NCI-H1105 treated with DMSO at 0.1 percent for 48 hours (cell line): ENCODE data around the gene TMEM131.
A peak's percentile ranks its signal among the peaks of the same experiment; 100 is the strongest.
"Not testable (repeated sequence)": the region's sequence is repeated elsewhere in the genome, so short reads cannot be mapped to it uniquely, and the experiment has no call there.

Experiments used
- DNase-seq: peaks from one replicate; lab custom pipeline; 2025; lab: John Stamatoyannopoulos, UW

The TMEM131 gene

GRCh38 chr2:97995734-97996624 is at the start of gene TMEM131:
TMEM131 (minus strand) TSS chr2:97995948; CDS start chr2:97995662, 286 bp downstream.
- peak; percentile 86 for DNase-seq

- not testable (repeated sequence) for DNase-seq
These were observed 49.0 kb upstream of the TMEM131 start for GRCh38 chr2:98044730-98045129.

DNA sequence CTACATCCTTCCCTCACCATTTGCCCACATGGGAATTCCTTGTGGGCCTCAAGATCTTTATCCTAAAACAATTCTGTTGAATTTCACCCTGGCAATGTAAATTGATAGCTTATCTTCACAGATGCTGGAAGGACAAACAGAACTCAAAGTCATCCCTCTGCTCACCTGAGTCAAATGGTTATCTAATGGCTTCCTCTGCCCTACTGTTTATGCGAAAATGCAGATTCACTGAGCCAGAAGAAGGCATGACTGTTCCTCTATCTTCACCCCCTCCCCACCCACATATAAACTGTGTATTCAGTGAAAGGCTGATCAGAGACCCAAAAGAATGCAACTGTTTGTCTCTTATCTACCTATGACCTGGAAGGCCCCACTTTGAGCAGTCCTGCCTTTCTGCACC is 47.4 kb upstream of the TMEM131 start:
- DNase-seq = no peak

DNA sequence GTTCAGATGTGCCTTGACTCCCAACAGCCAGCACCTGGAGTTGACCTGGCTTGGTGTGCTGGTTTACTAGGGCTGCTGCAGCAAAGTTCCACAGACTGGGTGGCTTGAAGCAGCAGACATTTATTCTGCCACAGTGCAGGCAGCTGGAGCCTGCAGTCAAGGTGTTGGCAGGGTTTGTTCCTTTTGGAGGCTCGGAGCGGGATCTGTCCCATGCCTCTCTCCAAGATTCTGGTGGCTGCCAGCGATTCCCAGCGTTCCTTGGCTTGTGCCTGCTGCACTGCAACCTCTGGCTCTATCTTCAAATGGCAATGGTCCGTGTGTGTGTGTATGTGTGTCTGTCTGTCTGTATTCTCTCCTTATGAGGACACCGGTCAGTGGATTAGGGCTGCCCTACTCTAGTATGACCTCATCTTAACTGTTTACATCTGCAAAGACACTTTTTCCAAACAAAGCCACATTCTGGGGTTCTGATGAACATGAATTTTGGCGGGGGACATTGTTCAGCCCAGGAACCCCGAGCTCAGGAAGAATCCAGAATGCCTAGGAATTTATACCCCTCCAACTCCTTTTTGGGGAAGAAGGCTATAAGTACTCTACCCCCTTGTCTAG is 44.7 kb upstream of the TMEM131 start:
- no peak for DNase-seq

DNA sequence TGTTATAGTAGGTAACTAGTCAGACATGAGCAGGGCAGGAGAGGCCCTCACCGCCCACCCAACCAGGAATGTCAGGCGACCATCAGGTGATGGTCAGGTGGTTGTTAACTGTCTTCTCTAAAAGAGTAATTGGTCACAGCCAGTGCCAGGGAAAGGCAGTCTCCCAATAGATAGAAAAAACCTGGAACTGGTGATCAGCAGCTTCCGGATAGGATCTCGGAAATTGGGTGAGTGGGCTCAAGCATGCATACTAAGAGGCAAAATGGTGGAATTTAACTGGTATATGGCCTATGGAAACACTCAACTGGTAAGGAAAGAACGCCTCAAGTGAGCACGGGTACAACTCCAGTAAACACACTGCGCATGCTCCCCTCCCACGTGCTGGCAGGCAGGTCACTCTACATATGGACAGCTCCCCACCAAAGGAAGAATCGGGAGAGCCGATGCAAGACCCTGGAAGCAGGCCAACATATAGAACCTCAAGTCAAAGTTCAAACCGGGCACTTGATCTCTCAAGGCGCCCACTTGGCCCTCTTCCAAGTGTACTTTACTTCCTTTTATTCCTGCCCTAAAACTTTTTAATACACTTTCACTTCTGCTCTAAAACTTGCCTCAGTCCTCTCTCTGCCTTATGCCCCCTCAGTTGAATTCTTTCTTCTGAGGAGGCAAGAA is 43.5 kb upstream of the TMEM131 start:
- no peak for DNase-seq

DNA sequence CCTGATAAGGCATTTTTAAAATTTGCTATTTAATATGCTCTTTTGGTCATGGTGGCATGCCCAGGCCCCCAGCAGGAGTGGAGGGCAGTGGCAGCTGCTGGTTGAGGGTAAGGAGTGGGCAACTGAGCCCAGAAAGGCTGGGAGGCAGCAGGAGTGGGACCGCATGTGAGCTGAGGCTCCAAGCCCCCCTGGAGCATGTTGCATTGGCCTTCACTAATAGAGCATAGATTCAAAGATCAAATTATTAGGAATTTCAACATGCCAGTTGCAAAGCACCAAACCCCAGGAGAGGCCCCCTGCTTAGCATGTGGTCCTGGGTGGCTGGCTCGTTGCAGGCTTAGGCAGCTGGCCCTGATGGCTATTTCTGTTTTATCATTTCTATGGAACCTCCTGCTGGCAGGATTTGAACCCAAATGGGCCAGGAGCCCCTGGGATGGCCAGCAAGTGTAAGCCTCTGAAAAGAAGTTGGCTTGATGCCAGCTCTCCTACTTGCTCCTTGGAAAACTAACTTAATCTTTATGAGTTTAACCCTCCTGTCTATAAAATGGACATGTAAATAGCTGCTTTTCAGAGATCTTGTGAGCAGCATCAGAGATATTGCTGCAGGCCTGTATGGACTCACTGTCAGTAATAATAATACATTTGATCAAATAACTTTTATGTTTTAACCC is 42.1 kb upstream of the TMEM131 start:
- DNase-seq = no peak

GRCh38 chr2:98037206-98037605 is 41.5 kb upstream of the TMEM131 start:
- DNase-seq = no peak

GRCh38 chr2:98036349-98037000 is 40.7 kb upstream of the TMEM131 start:
- no peak for DNase-seq

- no peak for DNase-seq
These were observed 39.0 kb upstream of the TMEM131 start for GRCh38 chr2:98034745-98035144.

DNA sequence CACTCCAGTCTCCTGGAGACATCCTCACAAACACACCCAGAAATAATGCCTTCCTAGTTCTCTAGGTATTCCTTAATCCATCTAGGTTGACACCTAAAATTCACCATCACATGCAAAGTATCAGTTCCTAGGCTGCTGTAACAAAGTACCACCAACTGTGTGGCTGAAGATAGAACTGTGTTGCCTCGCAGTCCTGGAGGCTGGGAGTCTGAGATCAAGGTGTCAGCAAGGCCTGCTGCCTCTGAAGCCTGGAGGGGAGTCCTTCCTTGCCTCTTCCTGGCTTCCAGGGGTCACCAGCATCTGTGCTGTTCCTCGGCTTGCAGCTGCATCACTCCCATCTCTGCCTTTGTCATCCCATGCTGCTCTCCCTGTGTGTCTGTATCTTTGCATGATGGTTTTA is 36.3 kb upstream of the TMEM131 start:
- no peak for DNase-seq

- DNase-seq = no peak
These were observed 34.0 kb upstream of the TMEM131 start for GRCh38 chr2:98029718-98030222.

GRCh38 chr2:98028931-98029717 is 33.4 kb upstream of the TMEM131 start:
- no peak for DNase-seq

GRCh38 chr2:98028101-98028561 is 32.4 kb upstream of the TMEM131 start:
- DNase-seq = no peak

DNA sequence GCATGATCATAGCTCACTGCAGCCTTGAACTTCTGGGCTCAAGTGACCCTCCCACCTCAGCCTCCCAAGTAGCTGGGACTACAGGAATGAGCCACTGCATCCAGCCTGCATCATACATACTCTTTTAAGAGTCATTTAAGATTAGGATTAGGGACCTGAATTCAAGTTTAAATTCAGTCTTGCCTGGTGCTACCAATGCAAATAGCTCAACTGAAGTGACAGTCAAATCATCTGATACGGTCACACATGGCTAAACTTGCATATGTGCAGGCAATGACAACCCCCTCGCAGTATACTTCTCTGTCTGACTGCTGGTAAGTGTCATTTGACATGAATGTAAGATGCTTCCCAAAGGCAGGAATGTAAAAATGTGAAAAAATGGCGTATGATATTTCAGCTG is 31.8 kb upstream of the TMEM131 start:
- DNase-seq = no peak

- DNase-seq = no peak
These were observed 31.3 kb upstream of the TMEM131 start for GRCh38 chr2:98026927-98027522.

DNA sequence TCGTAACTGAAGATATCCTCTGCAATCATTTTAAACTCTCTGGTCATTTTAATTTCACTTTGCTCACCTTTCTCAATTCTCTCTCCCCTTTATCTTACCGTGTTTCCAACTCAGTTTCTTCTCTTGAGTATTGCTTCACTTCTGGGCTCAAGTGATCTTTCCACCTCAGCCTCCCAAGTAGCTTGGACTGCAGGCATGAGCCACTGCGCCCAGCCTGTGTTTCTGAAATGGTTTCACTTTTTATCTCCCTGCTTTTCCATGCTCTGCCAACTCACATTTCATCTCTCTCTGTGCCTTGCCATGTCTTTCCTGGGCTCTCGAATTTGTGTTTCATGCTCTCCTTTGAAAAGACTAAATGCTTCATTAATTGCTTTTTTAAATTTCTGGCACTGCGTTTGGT is 30.5 kb upstream of the TMEM131 start:
- no peak for DNase-seq

DNA sequence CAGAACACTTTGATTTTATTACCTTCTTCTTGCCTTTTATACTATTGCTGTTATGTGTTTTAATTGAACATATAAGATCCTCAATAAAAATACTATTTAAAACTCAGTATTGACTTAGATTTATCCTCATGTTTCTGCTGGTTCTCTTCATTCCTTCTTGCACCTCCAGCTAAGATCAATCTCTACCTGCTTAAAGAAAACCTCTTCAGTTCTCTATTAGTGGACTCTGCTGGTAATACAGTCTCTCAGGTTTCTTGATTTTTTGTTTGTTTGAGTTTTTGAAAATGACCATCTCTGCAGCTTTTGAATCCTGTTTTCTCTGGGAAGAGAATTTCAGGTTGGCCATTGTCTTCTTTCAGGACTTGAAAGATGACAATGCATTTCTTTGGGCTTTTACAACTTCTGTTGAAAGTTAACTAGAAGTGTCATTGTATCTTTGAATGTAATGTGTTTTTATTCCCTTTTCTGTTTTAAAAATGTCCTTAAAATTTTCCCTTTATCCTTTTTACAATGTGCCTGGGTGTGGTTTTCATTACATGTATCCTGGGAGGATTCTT is 29.8 kb upstream of the TMEM131 start:
- DNase-seq = no peak

- not testable (repeated sequence) for DNase-seq
These were observed 26.3 kb upstream of the TMEM131 start for GRCh38 chr2:98022067-98022466.

- DNase-seq = no peak
These were observed 25.4 kb upstream of the TMEM131 start for GRCh38 chr2:98020992-98021713.
